ENCODE data around the gene CUL7. TPM values are rescaled to one million over a fixed set of nuclear protein-coding genes. Genes with fewer than 3 reads are reported as not detected.

The CUL7 gene
- total and polyA plus RNA-seq, 9 of the 15 experiments (the other 6 are each of a cell fraction or from before 2014, with no cell fraction given) = 0.44 to 20.1 (median 8.6) TPM

DNA sequence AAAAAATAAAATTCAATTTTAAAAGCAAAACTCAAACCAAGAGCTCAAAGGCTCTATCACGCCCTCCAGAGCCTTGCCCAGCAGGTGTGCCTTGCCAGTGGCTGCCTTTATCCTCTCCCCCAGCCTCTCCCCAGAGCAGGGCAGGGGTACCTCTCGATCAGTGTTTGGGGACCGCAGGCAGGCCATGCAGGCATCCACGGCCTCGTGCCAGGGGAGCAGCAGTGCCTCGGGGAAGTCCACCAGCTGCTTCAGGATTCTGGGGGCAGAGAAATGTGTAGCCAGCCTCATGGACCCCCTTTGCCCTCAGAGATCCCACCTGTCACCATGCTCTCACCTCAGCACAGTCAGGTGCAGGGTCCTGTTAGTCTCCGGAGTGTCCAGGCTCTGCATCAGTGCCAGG lies 5.7 kb downstream of the CUL7 start:
- intact Hi-C loops (cut with micrococcal nuclease) = no loop called here
- no peaks in the 10 kb centered on the region for H3K9me3 ChIP-seq (replicated peaks; ENCODE audit: control insufficient read depth, insufficient read depth, low read depth, low read length)
- TF ChIP-seq FOS (IDR thresholded peaks at IDR 0.05; ENCODE audit: extremely low read depth, insufficient read length) = no peak
- TF ChIP-seq RBFOX2 (IDR thresholded peaks at IDR 0.05; ENCODE audit: low read depth, low read length) = peak; percentile 52
- TF ChIP-seq, protein P1, sequence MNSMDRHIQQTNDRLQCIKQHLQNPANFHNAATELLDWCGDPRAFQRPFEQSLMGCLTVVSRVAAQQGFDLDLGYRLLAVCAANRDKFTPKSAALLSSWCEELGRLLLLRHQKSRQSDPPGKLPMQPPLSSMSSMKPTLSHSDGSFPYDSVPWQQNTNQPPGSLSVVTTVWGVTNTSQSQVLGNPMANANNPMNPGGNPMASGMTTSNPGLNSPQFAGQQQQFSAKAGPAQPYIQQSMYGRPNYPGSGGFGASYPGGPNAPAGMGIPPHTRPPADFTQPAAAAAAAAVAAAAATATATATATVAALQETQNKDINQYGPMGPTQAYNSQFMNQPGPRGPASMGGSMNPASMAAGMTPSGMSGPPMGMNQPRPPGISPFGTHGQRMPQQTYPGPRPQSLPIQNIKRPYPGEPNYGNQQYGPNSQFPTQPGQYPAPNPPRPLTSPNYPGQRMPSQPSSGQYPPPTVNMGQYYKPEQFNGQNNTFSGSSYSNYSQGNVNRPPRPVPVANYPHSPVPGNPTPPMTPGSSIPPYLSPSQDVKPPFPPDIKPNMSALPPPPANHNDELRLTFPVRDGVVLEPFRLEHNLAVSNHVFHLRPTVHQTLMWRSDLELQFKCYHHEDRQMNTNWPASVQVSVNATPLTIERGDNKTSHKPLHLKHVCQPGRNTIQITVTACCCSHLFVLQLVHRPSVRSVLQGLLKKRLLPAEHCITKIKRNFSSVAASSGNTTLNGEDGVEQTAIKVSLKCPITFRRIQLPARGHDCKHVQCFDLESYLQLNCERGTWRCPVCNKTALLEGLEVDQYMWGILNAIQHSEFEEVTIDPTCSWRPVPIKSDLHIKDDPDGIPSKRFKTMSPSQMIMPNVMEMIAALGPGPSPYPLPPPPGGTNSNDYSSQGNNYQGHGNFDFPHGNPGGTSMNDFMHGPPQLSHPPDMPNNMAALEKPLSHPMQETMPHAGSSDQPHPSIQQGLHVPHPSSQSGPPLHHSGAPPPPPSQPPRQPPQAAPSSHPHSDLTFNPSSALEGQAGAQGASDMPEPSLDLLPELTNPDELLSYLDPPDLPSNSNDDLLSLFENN (IDR thresholded peaks at IDR 0.05; ENCODE audit: low read depth in 2 of 2, low read length in 2 of 2) = no peak
- no peak for TF ChIP-seq KAT8 (IDR thresholded peaks at IDR 0.05; ENCODE audit: low read depth)
- TF ChIP-seq TGIF2 (CRISPR knock-in tag; IDR thresholded peaks at IDR 0.05) = no peak
- no peak for TF ChIP-seq MEIS2 (IDR thresholded peaks at IDR 0.05; ENCODE audit: partially characterized antibody)
- peak; percentile 52; the same call in 1 of the 2 replicates for TF ChIP-seq POLR2G (IDR thresholded peaks at IDR 0.05; ENCODE audit: low read depth, low read length)
- TF ChIP-seq ZNF253 (CRISPR knock-in tag; conservative IDR thresholded peaks at IDR 0.05) = no peak
- H2AFZ ChIP-seq (ENCODE audit: low read depth, low read length) = no peak overlapping the region
- H3K9me1 ChIP-seq (ENCODE audit: control insufficient read depth, insufficient read depth, low read length) = peaks cover 12% of the 10 kb centered on the region
- no peaks in the 10 kb centered on the region for H4K20me1 ChIP-seq (replicated peaks; ENCODE audit: control insufficient read depth, insufficient read depth, low read length)
- H3K9ac ChIP-seq (ENCODE audit: insufficient read depth in 1 of 2, low read depth in 2 of 2, low read length in 2 of 2) = peak overlapping the region in 1 of 2 experiments; percentile 66; a peak in 2 of 4 replicates
- ChIA-PET CTCF (ENCODE audit: low intra/inter-chr PET ratio) (no interaction called here), POLR2A (interaction anchor here (0.6 to 3.9 kb wide), 7 partner anchors 13 to 635 kb away, joined by 3 to 22 read pairs (median 3); no protein-coding TSS in a partner anchor)
- peaks cover 14 to 17% of the 10 kb centered on the region in 2 experiments for H3K4me1 ChIP-seq (replicated peaks in 1 of 2; ENCODE audit: control insufficient read depth in 2 of 2, insufficient read depth in 2 of 2, low read length in 2 of 2)
- no peak overlapping the region for H3K27ac ChIP-seq (ENCODE audit: extremely low read depth, low read depth, low read length)
- H3K36me3 ChIP-seq (ENCODE audit: control insufficient read depth, insufficient read depth, low read length) = peaks cover 71% of the 10 kb centered on the region
- peaks cover 16% of the 10 kb centered on the region for H3K79me2 ChIP-seq (ENCODE audit: control insufficient read depth, insufficient read depth, low read length)
- ATAC-seq (no peak), FAIRE-seq (no peak), DNase-seq (ENCODE audit: extremely low read depth in 1 of 4, low spot score in 3 of 4) (no peak)
- 91% methylated on average over 7 of the region's 7 CpGs for WGBS (ENCODE audit: insufficient coverage, low coverage, missing lambda C conversion rate)
- no peak overlapping the region for H3K4me2 ChIP-seq (ENCODE audit: insufficient read depth, low read length)
- BruUV-seq (replicated peaks) = no TSS peak
- no peak overlapping the region for H3K4me3 ChIP-seq
- no peaks in the 10 kb centered on the region for H3K27me3 ChIP-seq (ENCODE audit: control insufficient read depth in 2 of 2, insufficient read depth in 2 of 2, low read length in 2 of 2)
- in situ Hi-C loops (cut with MboI) = no loop called here
